ENCODE data around the gene ABI2. TPM values are rescaled to one million over a fixed set of nuclear protein-coding genes. Genes with fewer than 3 reads are reported as not detected.
A peak's percentile ranks its signal among the peaks of the same experiment; 100 is the strongest.
"Not testable (repeated sequence)": the region's sequence is repeated elsewhere in the genome, so short reads cannot be mapped to it uniquely, and the experiment has no call there.

The ABI2 gene
- total RNA-seq, 2 donors from 2014 or later, result 15.0 to 19.8 TPM

- DNase-seq (no peak), ATAC-seq (no peak)
- intact Hi-C loops (cut with DNase I, micrococcal nuclease), result no loop called here
These were observed 19.2 kb downstream of the ABI2 start for GRCh38 chr2:203347375-203347774.

DNA sequence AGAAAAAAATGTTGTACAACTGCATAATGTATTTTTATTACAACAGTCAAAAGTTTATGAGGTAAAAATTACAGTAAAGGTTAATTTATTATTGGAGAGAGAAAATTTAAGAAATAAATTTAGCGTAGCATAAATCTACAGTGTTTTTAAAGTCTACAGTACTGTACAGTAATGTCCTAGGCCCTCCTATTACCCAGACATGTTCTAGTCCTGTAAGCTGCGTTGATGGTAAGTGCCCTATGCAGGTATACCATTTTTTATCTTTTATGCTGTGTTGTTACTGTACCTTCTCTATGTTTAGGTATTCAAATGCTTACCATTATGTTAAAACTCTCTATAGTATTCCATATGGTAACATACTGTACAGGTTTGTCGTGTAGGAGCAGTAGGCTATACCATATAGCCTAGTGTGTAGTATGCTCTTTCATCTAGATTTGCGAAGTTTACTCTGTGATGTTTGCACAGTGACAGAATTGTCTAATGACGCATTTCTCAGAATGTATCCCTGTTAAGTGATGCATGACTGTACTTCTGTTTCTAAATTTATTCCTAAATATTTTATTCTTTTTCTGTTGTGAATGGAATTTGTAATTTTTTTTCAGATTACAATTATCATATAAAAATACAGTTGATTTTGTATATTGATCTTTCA, 24.5 kb downstream of the ABI2 start:
- ATAC-seq, result peak; percentile 79
- no peak for DNase-seq
- intact Hi-C loops (cut with DNase I, micrococcal nuclease), result no loop called here

DNA sequence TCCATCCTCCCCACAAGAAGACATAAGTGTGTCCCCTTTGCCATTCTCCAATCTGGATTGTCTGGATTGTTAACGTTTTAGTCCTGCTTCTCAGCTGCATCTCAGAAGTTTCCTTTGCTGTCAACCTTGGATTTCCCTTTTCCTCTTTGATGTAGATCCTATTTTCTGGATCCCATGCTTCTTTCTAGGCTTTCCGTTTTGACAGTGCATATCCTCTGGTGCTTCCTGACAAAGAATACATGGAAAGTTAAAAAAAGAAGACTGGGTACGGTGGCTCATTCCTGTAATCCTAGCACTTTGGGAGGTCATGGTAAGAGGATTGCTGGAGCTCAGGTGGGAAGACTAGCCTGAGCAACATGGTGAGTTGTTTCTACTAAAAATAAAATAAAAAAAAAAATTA, 26.8 kb downstream of the ABI2 start:
- no peak for ATAC-seq
- no peak for DNase-seq
- intact Hi-C loops (cut with DNase I, micrococcal nuclease), result no loop called here

DNA sequence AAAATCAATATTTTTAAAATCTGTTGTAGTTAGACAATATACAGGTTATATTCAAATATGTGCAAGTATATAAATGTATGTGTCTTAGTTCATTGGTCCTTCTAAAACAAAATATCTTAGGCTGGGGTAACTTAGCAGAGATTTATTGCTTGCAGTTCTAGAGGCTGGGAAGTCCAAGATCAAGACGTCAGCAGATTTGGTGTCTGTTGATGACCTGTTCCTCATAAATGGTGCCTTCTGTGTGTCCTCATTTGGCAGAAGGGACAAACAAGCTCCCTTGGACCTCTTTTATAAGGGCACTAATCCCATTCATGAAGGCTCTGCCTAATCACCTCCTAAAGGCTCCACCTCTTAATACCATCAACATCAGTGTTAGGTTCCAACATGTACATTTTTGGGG, 31.3 kb downstream of the ABI2 start:
- intact Hi-C loops (cut with DNase I, micrococcal nuclease), result no loop called here
- DNase-seq, result no peak
- ATAC-seq, result no peak

DNA sequence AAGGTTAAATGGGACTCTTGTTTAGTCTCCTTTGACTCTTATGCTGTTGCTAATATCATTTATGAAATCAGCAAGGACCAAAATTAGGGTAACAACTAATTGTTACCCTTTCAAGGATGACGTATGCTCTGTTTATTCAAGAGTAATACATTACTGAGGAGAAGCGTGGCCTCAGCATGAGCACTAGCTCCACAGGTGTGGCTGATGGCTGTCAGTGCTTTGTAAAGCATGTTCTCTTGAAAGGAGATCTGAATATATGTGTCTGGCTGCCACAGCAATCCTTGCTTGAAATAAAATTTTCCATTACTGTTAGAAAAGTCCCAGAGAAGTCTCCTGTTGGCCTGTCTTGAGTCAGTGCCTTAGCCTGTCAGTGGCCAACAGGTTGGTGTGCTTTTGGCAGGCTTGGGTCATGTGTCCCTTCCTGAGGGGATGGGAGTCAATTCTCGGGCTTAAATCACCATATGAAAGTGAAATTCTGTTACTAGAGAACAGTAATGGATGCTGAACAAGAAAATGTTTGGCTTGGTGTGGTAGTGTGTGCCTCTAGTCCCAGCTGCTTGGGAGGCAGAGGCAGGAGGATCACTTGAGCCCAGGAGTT, 32.7 kb downstream of the ABI2 start:
- intact Hi-C loops (cut with DNase I, micrococcal nuclease), result no loop called here
- no peak for DNase-seq
- no peak for ATAC-seq

DNA sequence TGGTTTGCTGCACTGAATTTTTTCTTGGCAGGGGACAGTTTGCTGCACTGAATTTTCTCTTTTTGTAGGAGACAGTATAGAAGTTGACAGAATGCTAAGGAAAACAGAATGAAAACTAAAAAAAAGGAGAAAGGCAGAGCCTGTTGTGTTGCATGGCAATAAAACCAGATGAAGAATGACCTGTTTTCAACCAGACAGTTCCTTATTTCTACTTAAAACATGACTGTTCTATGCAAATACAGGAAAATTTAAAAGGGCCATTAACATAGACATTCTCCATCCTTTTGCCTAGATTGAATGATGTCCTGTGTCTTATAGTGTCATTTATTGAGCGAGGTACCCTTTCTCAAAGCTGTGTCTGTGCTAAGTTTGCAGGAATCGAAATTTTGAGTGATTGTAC, 33.3 kb downstream of the ABI2 start:
- DNase-seq (no peak), ATAC-seq (no peak)
- intact Hi-C loops (cut with DNase I, micrococcal nuclease), result no loop called here

- DNase-seq (no peak), ATAC-seq (no peak)
- intact Hi-C loops (cut with DNase I, micrococcal nuclease), result no loop called here
These were observed 33.7 kb downstream of the ABI2 start for GRCh38 chr2:203361922-203362321.

DNA sequence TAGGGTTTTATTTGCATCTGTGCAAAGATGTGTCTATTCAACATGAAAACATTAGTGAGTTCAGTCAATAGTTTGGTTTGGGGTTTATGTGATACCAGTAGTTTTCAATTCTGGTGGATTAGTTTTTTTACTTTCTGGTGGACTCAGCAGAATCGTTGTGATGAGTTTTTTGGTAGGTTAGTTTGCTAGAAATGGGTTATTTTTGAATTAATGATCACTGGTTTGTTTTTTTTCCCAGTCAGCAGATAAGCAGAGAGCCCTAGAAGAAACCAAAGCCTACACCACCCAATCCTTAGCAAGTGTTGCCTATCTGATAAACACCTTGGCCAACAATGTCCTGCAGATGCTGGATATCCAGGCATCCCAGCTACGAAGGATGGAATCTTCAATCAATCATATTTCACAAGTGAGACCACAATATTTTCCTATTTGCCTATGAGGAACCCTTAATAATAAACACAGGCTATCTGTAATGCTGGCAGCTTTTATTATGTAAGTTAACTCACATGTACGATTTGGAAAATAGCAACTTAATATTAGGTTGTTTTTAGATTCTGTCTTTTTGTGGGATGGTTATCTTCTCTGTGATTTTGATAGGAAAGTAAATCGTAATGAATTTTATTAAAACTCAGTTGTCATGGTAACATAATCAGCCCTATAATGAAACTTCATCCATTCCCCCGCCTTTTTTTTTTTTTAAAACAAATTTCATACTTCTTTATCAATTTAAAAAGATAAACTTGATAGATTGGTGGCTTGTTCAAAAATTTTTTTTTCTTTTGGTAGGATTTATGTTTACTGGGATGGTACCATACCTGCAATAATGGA, 38.7 kb downstream of the ABI2 start:
- DNase-seq (no peak), ATAC-seq (no peak)
- intact Hi-C loops (cut with DNase I, micrococcal nuclease), result no loop called here

DNA sequence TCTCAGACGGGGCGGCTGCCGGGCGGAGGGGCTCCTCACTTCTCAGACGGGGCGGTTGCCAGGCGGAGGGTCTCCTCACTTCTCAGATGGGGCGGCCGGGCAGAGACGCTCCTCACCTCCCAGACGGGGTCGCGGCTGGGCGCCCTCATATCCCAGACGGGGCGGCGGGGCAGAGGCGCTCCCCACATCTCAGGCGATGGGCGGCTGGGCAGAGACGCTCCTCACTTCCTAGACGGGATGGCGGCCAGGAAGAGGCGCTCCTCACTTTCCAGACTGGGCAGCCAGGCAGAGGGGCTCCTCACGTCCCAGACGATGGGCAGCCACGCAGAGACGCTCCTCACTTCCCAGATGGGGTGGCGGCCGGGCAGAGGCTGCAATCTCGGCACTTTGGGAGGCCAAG, 44.5 kb downstream of the ABI2 start:
- not testable (repeated sequence) for DNase-seq, ATAC-seq

DNA sequence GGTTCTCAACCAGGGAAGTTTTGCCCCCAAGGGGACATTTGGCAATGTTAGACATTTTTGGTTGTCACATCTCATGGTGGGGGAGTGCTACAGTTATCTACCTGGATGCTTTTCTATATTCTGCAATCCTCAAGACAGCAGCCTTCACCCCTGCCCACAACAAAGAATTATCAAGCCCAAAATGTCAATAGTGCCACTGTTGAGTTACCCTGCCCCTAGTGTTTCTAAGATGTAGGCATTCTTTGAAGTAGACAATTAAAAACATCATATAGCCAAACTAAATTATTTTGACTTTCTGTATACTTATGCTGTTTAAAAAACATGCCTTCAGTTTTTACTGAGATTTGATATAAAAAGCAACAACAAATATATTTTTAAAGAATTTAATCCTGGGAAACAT, 48.0 kb downstream of the ABI2 start:
- intact Hi-C loops (cut with DNase I, micrococcal nuclease), result no loop called here
- no peak for DNase-seq
- ATAC-seq, result no peak

More for the DNA sequence above, 44.5 kb downstream of the ABI2 start:
- intact Hi-C loops (cut with DNase I, micrococcal nuclease), result not testable (repeated sequence)

DNA sequence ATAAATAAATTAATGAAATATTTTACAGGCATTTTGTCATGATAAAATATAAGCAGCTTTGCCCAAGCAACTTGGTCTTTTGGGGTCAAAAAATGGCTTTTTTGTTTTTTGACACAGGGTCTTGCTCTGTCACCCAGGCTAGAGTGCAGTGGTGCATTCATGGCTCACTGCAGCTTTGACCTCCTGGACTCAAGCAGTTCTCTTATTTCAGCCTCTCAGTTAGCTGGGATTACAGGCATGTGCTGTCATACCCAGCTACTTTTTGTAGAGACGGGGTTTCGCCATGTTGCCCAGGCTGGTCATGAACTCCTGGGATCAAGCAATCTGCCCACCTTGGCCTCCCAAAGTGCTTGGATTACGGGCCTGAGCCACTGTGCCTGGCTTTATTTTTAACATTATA, 51.0 kb downstream of the ABI2 start:
- ATAC-seq (no peak), DNase-seq (no peak)
- intact Hi-C loops (cut with DNase I, micrococcal nuclease), result no loop called here

DNA sequence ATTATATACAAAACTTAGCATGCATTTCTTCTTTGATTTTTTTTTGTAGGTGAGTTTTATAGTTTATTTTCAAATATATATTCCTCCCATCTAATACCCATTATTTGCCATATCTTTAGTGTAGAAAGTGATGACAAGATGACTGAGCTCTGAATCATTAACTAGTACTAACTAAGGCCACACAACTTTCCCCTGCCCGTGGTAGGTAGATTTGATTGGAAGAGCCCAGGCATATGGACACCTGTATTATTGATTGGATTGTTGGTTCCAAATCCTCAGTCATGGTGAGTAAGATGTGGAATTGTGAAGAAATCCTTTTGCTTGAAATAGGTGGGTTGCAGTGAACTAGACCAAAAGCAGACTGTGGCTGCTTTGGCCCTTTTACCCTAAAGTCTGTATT, 54.8 kb downstream of the ABI2 start:
- intact Hi-C loops (cut with DNase I, micrococcal nuclease), result no loop called here
- DNase-seq (no peak), ATAC-seq (no peak)

DNA sequence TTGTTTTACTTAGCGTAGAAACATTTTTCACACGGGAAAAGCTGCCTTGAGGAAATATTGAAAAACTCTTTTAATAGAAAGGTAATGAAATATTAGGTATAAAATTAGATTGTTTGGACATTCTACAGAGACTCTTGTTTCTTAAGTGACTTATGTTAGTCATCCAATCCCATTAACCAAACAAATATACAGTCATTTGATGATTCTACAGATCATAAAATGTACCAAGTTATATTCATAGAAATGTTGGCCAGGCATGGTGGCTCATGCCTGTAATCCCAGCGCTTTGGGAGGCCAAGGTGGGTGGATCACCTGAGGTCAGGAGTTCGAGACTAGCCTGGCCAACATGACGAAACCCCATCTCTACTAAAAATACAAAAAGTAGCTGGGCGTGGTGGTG, 60.0 kb downstream of the ABI2 start:
- intact Hi-C loops (cut with DNase I, micrococcal nuclease); ATAC-seq: not testable (repeated sequence)

DNA sequence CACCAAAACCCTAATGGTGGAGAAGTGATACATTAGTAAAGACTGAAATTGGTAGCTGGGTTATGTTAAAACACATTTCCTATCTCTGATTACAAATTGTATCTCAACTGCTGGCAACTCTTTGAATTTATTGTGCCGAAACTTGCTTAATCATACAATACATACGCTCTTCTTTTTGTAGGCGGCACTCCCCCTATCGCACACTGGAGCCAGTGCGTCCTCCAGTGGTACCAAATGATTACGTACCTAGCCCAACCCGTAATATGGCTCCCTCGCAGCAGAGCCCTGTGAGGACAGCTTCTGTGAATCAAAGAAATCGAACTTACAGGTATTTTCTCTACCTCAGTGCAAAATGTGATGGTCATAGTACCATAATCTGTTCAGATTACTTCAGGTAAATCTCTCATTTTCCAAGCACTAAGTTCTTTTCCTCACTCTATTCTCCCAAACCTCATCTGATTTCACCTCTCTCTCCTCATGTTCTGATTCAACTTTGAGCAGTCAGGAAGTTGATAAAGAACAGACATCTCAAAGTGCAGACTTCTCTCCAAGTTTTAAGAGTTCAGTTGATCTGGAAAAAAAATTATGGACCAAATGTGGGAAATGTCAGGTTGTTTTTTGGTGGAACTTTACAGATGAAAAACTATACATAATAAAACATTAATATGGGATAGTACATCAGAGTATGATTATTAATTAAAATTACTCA, 66.5 kb downstream of the ABI2 start:
- ATAC-seq, result no peak
- intact Hi-C loops (cut with DNase I, micrococcal nuclease), result no loop called here

More for the DNA sequence above, 60.0 kb downstream of the ABI2 start:
- DNase-seq, result not testable (repeated sequence)

GRCh38 chr2:203395858-203396257, 67.7 kb downstream of the ABI2 start:
- ATAC-seq (no peak), DNase-seq (no peak)
- intact Hi-C loops (cut with DNase I, micrococcal nuclease), result no loop called here

More for the DNA sequence above, 66.5 kb downstream of the ABI2 start:
- DNase-seq, result no peak

DNA sequence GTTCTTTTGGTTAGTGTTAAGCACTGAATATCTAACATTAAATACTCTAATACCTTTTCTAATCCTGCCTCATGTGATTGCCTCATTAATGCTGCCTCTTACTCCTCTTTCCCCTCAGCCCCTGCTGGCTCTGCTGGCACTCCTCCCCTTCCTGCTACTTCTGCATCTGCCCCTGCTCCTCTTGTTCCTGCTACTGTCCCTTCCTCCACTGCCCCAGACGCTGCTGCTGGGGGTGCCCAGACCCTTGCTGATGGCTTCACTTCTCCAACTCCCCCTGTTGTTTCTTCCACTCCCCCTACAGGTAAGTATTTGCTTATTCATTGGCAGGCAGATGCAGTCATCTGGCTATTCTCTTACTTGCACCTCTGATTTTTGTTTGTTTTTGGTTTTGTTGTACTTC, 68.5 kb downstream of the ABI2 start:
- ATAC-seq (no peak), DNase-seq (no peak)

DNA sequence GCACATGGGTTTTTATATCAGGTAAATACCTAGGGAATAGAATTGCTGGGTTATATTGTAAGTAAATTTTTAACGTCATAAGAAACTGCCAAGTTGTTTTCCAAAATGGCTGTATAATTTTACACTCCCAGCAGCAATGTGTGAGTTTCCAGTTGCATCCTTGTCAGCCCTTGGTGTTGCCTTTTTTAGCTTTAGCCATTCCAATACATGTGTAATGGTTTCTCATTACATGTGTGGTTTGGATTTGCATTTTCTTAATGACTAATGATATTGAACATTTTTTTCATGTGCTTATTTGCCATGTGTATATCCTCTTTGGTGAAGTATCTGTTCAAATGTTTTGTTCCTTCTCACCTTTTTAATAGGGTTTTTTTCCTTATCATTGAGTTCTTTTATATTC, 70.8 kb downstream of the ABI2 start:
- no peak for ATAC-seq
- intact Hi-C loops (cut with DNase I, micrococcal nuclease), result no loop called here

More for the DNA sequence above, 68.5 kb downstream of the ABI2 start:
- intact Hi-C loops (cut with DNase I, micrococcal nuclease), result no loop called here

GRCh38 chr2:203400805-203401585, 72.8 kb downstream of the ABI2 start:
- intact Hi-C loops (cut with DNase I, micrococcal nuclease), result no loop called here
- DNase-seq (no peak), ATAC-seq (no peak)

More for the DNA sequence above, 70.8 kb downstream of the ABI2 start:
- DNase-seq, result no peak

- DNase-seq (no peak), ATAC-seq (no peak)
- intact Hi-C loops (cut with DNase I, micrococcal nuclease), result no loop called here
These were observed 76.8 kb downstream of the ABI2 start for GRCh38 chr2:203404996-203405395.

All from left colon (tissue), 2 donors.